Measurements from ENCODE around the gene TOPORS. TPM values are rescaled to one million over a fixed set of nuclear protein-coding genes. Genes with fewer than 3 reads are reported as not detected.

TOPORS gene
- total and polyA plus RNA-seq, 4 experiments from 2014 or later, result 24.1 to 32.4 (median 24.5) TPM

DNA sequence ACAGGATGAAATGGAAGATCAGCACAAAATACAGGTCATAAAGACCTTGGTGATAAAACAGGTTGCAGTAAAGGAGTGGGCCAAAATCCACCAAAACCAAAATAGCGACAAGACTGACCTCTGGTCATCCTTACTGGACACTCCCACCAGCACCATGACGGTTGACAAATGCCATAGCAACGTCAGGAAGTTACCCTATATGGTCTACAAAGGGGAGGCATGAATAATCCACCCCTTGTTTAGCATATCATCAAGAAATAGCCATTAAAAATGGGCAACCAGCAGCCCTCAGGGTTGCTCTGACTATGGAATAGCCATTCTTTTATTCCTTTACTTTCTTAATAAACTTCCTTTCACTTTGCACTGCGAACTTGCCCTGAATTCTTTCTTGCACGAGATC, 26.6 kb upstream of the TOPORS start:
- Histone ChIP-seq H3K36me3 (ENCODE audit: insufficient read depth, low read length) (no peaks in the 10 kb centered on the region), H3K4me3 (ENCODE audit: low read length in 2 of 2) (no peak overlapping the region), H3K27me3 (ENCODE audit: insufficient read depth, low read length) (peaks cover 3% of the 10 kb centered on the region), H3K27ac (ENCODE audit: low read depth, low read length) (no peak overlapping the region), H3K9me3 (ENCODE audit: control insufficient read depth in 1 of 2, low read length in 2 of 2) (no peaks in the 10 kb centered on the region), H3K4me1 (ENCODE audit: insufficient read depth, low read length) (no peaks in the 10 kb centered on the region)
- ChIA-PET CTCF (ENCODE audit: partially characterized antibody) (interaction anchor here (0.8 to 15.9 kb wide), 30 partner anchors 10 to 409 kb away, joined by 3 to 659 read pairs (median 6); partner anchors contain the start of genes ACO1 and RIGI), POLR2A (ENCODE audit: partially characterized antibody) (interaction anchor here (1.1 to 1.4 kb wide), 2 partner anchors 14 to 200 kb away, joined by 3 to 22 read pairs; no protein-coding TSS in a partner anchor)
- Mint-ChIP-seq H3K4me3 (no peak overlapping the region), H3K36me3 (no peaks in the 10 kb centered on the region), H3K27me3 (peaks cover 5 to 10% of the 10 kb centered on the region in 2 donors), H3K4me1 (peaks cover 0 to 6% (median under 1%) of the 10 kb centered on the region in 4 donors), H3K9me3 (peaks cover 0 to 2% (median 0%) of the 10 kb centered on the region in 8 donors), H3K27ac (no peak overlapping the region)
- no peak for DNase-seq
- intact Hi-C loops (cut with micrococcal nuclease), result loop anchor here (1.0 kb wide), 1 partner anchor 200 kb away; no protein-coding TSS in a partner anchor

DNA sequence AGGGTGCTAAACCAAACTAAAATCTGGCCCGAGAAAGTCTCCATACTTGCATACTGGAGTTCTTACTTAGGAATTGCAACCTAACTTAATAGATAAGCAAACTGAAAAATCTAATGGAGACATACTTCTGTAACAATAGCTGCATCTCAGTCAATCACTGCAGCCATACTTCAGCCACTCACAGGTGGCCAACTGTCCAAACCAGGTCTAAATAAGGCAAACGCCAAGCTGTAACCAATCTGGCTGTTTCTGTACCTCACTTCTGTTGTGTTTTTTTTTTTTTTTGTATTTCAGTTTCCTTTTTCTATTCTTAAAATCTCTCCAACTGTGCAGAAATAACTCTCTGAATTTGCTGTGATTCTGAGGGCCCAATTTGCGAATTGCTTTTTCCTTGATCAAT, 24.9 kb upstream of the TOPORS start:
- intact Hi-C loops (cut with micrococcal nuclease), result no loop called here
- DNase-seq, result no peak
- peaks cover 3% of the 10 kb centered on the region for H3K27me3 ChIP-seq (ENCODE audit: insufficient read depth, low read length)
- peaks cover 8% of the 10 kb centered on the region for H3K4me1 ChIP-seq (ENCODE audit: insufficient read depth, low read length)
- Mint-ChIP-seq H3K9me3 (peaks cover 0 to 5% (median 0%) of the 10 kb centered on the region in 8 donors), H3K27me3 (peaks cover 5 to 10% of the 10 kb centered on the region in 2 donors), H3K36me3 (peaks cover 0 to 7% of the 10 kb centered on the region in 2 donors), H3K4me3 (no peak overlapping the region), H3K27ac (no peak overlapping the region), H3K4me1 (peaks cover 6 to 20% (median 12%) of the 10 kb centered on the region in 4 donors)
- H3K9me3 ChIP-seq (ENCODE audit: control insufficient read depth in 1 of 2, low read length in 2 of 2), result no peaks in the 10 kb centered on the region
- ChIA-PET CTCF (ENCODE audit: partially characterized antibody) (interaction anchor here (6.2 to 15.9 kb wide), 3 partner anchors 51 to 200 kb away, joined by 50 to 659 read pairs (median 100); partner anchors contain the start of genes ACO1 and RIGI), POLR2A (ENCODE audit: partially characterized antibody) (interaction anchor here (1.4 kb wide), 1 partner anchor 198 kb away, joined by 4 read pairs; no protein-coding TSS in a partner anchor)
- no peaks in the 10 kb centered on the region for H3K36me3 ChIP-seq (ENCODE audit: insufficient read depth, low read length)
- no peak overlapping the region for H3K4me3 ChIP-seq (ENCODE audit: low read length in 2 of 2)
- no peak overlapping the region for H3K27ac ChIP-seq (ENCODE audit: low read depth, low read length)

DNA sequence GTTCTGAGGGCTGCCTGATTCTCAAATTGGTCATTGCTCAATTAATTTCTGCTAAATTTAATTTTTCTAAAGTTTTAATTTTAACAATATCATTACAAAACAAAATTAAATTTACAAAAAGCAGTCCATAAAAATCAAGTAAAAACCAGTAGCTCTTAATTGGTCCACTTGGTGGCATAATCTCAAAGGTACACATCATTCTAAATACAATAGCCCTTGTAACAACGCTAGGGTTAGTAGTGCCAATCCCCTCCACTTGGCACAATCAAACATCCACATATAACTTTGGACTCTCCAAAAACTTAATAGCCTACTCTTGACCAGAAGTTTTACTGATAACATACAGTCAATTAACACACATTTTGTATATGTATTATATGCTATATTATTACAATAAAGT, 22.5 kb upstream of the TOPORS start:
- no peak overlapping the region for H3K4me3 ChIP-seq (ENCODE audit: low read length in 2 of 2)
- intact Hi-C loops (cut with micrococcal nuclease), result loop anchor here (5.0 kb wide), 1 partner anchor 592 kb away; the partner anchor contains the start of gene B4GALT1
- H3K36me3 Mint-ChIP-seq, result peaks cover 4 to 16% of the 10 kb centered on the region in 2 donors
- no peak overlapping the region for H3K4me3 Mint-ChIP-seq
- peaks cover 19 to 37% (median 28%) of the 10 kb centered on the region in 4 donors for H3K4me1 Mint-ChIP-seq
- no peak overlapping the region for H3K27ac Mint-ChIP-seq
- CTCF ChIA-PET (ENCODE audit: partially characterized antibody), result interaction anchor here (1.0 to 15.9 kb wide), 6 partner anchors 12 to 397 kb away, joined by 3 to 659 read pairs (median 24); partner anchors contain the start of genes ACO1, SMIM27 and TOPORS
- POLR2A ChIA-PET (ENCODE audit: partially characterized antibody), result interaction anchor here (3.6 to 4.0 kb wide), 3 partner anchors 24 to 196 kb away, joined by 35 to 69 read pairs (median 48); partner anchors contain the start of genes ACO1, SMIM27 and TOPORS
- no peaks in the 10 kb centered on the region for H3K27me3 ChIP-seq (ENCODE audit: insufficient read depth, low read length)
- peaks cover 2 to 5% of the 10 kb centered on the region in 2 donors for H3K27me3 Mint-ChIP-seq
- DNase-seq, result no peak
- no peaks in the 10 kb centered on the region for H3K9me3 ChIP-seq (ENCODE audit: control insufficient read depth in 1 of 2, low read length in 2 of 2)
- H3K36me3 ChIP-seq (ENCODE audit: insufficient read depth, low read length), result no peaks in the 10 kb centered on the region
- peaks cover 17% of the 10 kb centered on the region for H3K4me1 ChIP-seq (ENCODE audit: insufficient read depth, low read length)
- peaks cover 0 to 3% (median 0%) of the 10 kb centered on the region in 8 donors for H3K9me3 Mint-ChIP-seq
- no peak overlapping the region for H3K27ac ChIP-seq (ENCODE audit: low read depth, low read length)

DNA sequence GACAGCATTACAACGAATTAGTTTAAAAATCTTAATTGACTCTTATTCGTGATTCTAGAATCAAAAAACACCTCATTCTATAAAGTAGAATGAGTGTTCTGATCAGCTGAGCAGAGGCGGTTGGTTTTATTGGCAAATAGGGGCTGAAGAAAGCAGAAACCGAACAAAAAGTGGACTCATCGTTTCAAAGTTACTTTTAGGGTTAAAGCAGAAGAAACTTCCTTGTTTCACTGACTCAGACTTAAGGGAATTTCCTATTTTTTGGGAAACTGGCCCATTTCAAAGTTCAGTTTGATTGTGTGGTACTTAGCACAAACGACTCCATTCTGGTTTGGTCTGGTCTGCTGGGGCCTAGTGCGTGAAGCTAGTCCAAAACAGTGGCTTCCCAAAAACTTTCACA, 21.4 kb upstream of the TOPORS start:
- intact Hi-C loops (cut with micrococcal nuclease), result loop anchor here (1.0 to 5.0 kb wide), 5 partner anchors 22 to 593 kb away; partner anchors contain the start of genes APTX, B4GALT1, RIGI and SMIM27
- peaks cover 19 to 39% (median 26%) of the 10 kb centered on the region in 4 donors for H3K4me1 Mint-ChIP-seq
- no peaks in the 10 kb centered on the region for H3K36me3 ChIP-seq (ENCODE audit: insufficient read depth, low read length)
- no peak overlapping the region for H3K4me3 ChIP-seq (ENCODE audit: low read length in 2 of 2)
- peaks cover 0 to 3% (median 0%) of the 10 kb centered on the region in 8 donors for H3K9me3 Mint-ChIP-seq
- DNase-seq, result no peak
- H3K27ac Mint-ChIP-seq, result peak overlapping the region; percentile 96 to 100 (median 99)
- peaks cover 5 to 21% of the 10 kb centered on the region in 2 donors for H3K36me3 Mint-ChIP-seq
- H3K27me3 Mint-ChIP-seq, result peaks cover 1 to 2% of the 10 kb centered on the region in 2 donors
- H3K27ac ChIP-seq (ENCODE audit: low read depth, low read length), result peak overlapping the region; percentile 83
- H3K4me1 ChIP-seq (ENCODE audit: insufficient read depth, low read length), result peaks cover 17% of the 10 kb centered on the region
- ChIA-PET POLR2A (ENCODE audit: partially characterized antibody) (interaction anchor here (0.6 to 4.0 kb wide), 7 partner anchors 10 to 451 kb away, joined by 3 to 69 read pairs (median 29); partner anchors contain the start of genes ACO1, DNAJA1, RIGI and SMIM27), CTCF (ENCODE audit: partially characterized antibody) (interaction anchor here (1.0 to 15.9 kb wide), 8 partner anchors 13 to 398 kb away, joined by 3 to 659 read pairs (median 14); partner anchors contain the start of genes ACO1, RIGI, SMIM27 and TOPORS)
- no peaks in the 10 kb centered on the region for H3K9me3 ChIP-seq (ENCODE audit: control insufficient read depth in 1 of 2, low read length in 2 of 2)
- peak overlapping the region in 6 of 8 donors; percentile 99 to 100 (median 99) for H3K4me3 Mint-ChIP-seq
- H3K27me3 ChIP-seq (ENCODE audit: insufficient read depth, low read length), result no peaks in the 10 kb centered on the region

DNA sequence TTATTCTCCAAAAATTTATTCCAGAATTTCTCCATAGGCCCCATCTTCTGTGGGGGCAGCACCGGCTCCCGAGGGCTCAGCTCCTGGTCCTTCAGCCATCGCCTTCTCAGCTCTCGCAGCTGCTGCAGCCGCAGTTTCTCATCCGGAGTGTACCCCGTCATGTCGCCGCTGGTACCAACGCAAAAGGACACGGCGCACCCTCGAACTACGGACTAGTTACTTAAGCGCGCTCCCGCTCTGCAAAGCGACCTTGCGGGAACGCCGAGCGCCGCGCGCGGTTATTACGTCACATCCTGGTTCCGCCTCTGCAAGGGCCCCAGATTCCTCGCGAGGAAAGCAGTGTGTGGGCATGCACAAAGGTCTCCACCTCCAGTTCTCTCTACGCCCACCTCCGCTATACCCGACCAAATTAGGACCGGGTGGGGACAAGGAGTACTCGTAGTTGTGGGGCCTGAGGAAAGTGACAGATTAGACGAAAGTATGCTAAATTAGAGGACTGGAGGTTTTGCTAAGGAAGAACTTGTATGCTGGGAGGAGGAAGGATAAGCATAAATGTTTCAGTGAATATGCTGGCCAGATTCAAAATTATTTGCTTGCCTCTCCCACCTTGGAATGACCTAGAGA, 20.6 kb upstream of the TOPORS start, which contains the start of gene NDUFB6:
Gene NDUFB6 (minus strand): TSS at position 260 of the 624 bp plus-strand sequence. CDS start 99 bp downstream, at position 161.
- Mint-ChIP-seq H3K27me3 (peaks cover 1 to 2% of the 10 kb centered on the region in 2 donors), H3K36me3 (peaks cover 9 to 26% of the 10 kb centered on the region in 2 donors), H3K4me1 (peaks cover 19 to 39% (median 26%) of the 10 kb centered on the region in 4 donors), H3K9me3 (peaks cover 0 to 3% (median 0%) of the 10 kb centered on the region in 8 donors), H3K27ac (peak within 1 kb of the TSS; percentile 96 to 100 (median 99)), H3K4me3 (peak within 1 kb of the TSS; percentile 99 to 100 (median 99))
- ChIA-PET POLR2A (ENCODE audit: partially characterized antibody) (interaction anchor here (0.6 to 4.0 kb wide), 10 partner anchors 9 to 452 kb away, joined by 3 to 69 read pairs (median 6); partner anchors contain the start of genes ACO1, DNAJA1, RIGI and SMIM27), CTCF (ENCODE audit: partially characterized antibody) (interaction anchor here (1.1 to 15.9 kb wide), 11 partner anchors 8 to 196 kb away, joined by 4 to 659 read pairs (median 12); partner anchors contain the start of genes ACO1, RIGI, SMIM27 and TOPORS)
- Histone ChIP-seq H3K9me3 (ENCODE audit: control insufficient read depth in 1 of 2, low read length in 2 of 2) (no peaks in the 10 kb centered on the region), H3K4me1 (ENCODE audit: insufficient read depth, low read length) (peaks cover 17% of the 10 kb centered on the region), H3K27ac (ENCODE audit: low read depth, low read length) (peak within 1 kb of the TSS; percentile 83), H3K27me3 (ENCODE audit: insufficient read depth, low read length) (no peaks in the 10 kb centered on the region), H3K36me3 (ENCODE audit: insufficient read depth, low read length) (peaks cover 1% of the 10 kb centered on the region), H3K4me3 (ENCODE audit: low read length in 2 of 2) (peak within 1 kb of the TSS; percentile 77 to 95)
- peak; percentile 92 to 97 (median 94) for DNase-seq
- intact Hi-C loops (cut with micrococcal nuclease), result loop anchor here (1.0 to 5.0 kb wide), 7 partner anchors 21 to 594 kb away; partner anchors contain the start of genes ACO1, APTX, B4GALT1 and RIGI

DNA sequence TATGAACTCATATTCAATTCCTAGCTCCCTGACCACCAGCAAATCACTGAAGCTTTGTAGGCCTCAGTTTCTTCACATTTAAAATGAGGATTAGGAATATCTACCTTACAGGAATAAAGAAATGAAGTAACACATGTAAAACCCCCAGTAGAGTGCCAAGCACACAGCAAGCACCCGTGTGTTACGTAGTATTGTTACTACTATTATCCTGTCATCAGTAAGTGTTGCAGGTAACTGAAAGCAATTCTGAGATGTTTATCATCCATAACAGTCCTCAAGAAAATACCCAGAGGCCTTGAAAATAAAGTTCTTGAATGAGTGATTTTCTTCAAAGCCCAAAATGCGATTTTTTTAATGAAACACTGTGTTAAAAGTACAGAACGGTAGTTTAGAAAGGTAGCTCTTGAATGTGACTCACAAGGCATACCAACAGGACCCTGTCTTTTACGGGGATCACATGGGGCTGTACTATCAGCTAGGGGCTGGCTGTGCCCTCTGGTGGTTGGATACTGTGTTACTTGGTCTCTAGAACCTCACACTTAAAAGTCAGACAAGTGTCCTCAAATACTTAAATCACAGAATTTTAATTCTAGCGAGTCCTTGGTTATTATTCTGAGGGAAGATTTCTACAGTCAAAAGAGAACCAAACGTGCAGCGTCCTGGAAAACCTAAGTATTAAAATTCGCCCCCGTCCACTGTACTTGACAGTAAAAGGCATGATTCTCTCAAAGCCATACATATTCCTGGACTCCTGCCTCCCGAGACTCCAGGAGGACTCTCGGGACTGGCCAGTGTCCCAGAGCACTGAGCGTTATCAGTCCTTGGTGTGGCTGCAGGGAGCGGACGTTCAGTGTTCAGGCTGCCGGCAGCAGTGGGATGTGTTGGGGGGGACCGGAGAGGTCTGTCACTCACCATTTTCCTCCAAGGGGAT, 19.8 kb upstream of the TOPORS start:
- peak overlapping the region; percentile 77 to 95 for H3K4me3 ChIP-seq (ENCODE audit: low read length in 2 of 2)
- H3K27me3 ChIP-seq (ENCODE audit: insufficient read depth, low read length), result no peaks in the 10 kb centered on the region
- intact Hi-C loops (cut with micrococcal nuclease), result loop anchor here (1.0 to 5.0 kb wide), 4 partner anchors 139 to 595 kb away; partner anchors contain the start of genes ACO1 and B4GALT1
- ChIA-PET CTCF (ENCODE audit: partially characterized antibody) (interaction anchor here (0.6 to 15.9 kb wide), 19 partner anchors 9 to 195 kb away, joined by 3 to 659 read pairs (median 5); partner anchors contain the start of genes ACO1, RIGI, SMIM27 and TOPORS), POLR2A (ENCODE audit: partially characterized antibody) (interaction anchor here (0.9 to 4.0 kb wide), 10 partner anchors 13 to 453 kb away, joined by 3 to 69 read pairs (median 6); partner anchors contain the start of genes ACO1, DNAJA1, RIGI and SMIM27)
- no peaks in the 10 kb centered on the region for H3K9me3 ChIP-seq (ENCODE audit: control insufficient read depth in 1 of 2, low read length in 2 of 2)
- peaks cover 17% of the 10 kb centered on the region for H3K4me1 ChIP-seq (ENCODE audit: insufficient read depth, low read length)
- peak; percentile 74 to 89 (median 80) for DNase-seq
- H3K27ac ChIP-seq (ENCODE audit: low read depth, low read length), result peak overlapping the region; percentile 83
- Mint-ChIP-seq H3K27ac (peak overlapping the region; percentile 96 to 100 (median 99)), H3K27me3 (peaks cover 0 to 1% of the 10 kb centered on the region in 2 donors), H3K9me3 (peaks cover 0 to 3% (median 0%) of the 10 kb centered on the region in 8 donors), H3K4me3 (peak overlapping the region; percentile 99 to 100 (median 99)), H3K4me1 (peaks cover 19 to 39% (median 26%) of the 10 kb centered on the region in 4 donors), H3K36me3 (peaks cover 15 to 34% of the 10 kb centered on the region in 2 donors)
- peaks cover 5% of the 10 kb centered on the region for H3K36me3 ChIP-seq (ENCODE audit: insufficient read depth, low read length)
